GM21825 (cell line): Measurements from ENCODE around the gene RAB10.
"Not testable (repeated sequence)": the region's sequence is repeated elsewhere in the genome, so short reads cannot be mapped to it uniquely, and the experiment has no call there.

Experiments used
- ATAC-seq: cut with Tn5 transposase; IDR thresholded peaks from one replicate; pipeline ENCODE4 v1.9.1; 2021; ENCODE audit warnings: mild to moderate bottlenecking, moderate library complexity; ENCODE audit not compliant: unreplicated experiment

The RAB10 gene

GRCh38 chr2:26054598-26055348 lies 20.9 kb downstream of the RAB10 start:
- ATAC-seq, result no peak

DNA sequence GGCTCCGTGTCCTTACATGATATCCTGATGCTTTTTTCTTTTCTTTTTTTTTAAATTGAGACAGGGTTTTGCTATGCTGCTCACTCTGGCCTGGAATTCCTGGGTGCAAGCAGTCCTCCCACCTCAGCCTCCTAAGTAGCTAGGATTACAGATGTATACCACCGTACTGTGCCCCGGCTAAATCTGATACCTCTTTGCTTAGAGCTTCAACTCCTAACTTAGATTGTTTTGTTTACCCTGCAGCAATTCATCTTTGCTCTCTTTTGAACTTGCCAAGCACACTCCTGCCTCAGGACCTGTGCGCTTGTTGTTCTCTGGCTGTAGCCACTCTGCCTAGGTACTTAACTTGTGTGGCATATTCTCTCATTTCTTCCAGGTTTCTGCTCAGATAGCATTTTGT lies 24.5 kb downstream of the RAB10 start:
- no peak for ATAC-seq

DNA sequence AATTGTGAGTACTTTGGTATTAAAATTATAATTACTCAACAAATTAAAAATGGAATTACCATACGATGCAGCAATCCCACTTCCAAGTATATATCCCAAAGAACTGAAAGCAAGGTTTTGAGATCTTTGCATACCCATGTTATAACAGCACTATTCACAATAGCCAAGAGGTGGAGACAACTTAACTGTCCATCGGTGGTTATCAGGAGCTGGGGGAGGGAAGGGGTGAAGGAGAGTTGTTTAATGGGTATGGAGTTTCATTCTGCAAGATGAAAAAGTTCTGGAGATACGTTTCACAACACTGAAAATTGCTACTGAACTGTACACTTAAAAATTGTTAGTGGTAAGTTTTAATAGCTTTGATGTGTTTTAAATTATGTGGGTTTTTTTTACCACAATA lies 25.7 kb downstream of the RAB10 start:
- no peak for ATAC-seq

DNA sequence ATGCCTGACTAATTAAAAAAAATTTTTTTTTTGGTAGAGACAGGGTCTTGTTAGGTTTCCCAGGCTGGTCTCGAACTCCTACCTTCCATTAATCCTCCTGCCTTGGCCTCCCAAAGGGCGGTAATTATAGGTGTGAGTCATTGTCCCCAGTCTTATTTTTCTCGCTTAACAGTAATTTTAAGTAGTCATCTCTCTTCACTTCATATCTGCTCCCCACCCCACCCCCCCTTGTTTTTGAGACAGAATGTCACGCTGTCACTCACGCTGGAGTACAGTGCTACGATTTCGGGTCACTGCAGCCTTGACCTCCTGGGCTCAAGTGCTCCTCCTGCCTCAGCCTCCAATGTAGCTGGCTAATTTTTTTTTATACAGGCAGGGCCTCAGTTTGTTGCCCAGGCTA lies 27.7 kb downstream of the RAB10 start:
- no peak for ATAC-seq

- ATAC-seq, result no peak
Measured at GRCh38 chr2:26064846-26065245, 31.0 kb downstream of the RAB10 start.

GRCh38 chr2:26067186-26067974 lies 33.5 kb downstream of the RAB10 start:
- ATAC-seq, result no peak

DNA sequence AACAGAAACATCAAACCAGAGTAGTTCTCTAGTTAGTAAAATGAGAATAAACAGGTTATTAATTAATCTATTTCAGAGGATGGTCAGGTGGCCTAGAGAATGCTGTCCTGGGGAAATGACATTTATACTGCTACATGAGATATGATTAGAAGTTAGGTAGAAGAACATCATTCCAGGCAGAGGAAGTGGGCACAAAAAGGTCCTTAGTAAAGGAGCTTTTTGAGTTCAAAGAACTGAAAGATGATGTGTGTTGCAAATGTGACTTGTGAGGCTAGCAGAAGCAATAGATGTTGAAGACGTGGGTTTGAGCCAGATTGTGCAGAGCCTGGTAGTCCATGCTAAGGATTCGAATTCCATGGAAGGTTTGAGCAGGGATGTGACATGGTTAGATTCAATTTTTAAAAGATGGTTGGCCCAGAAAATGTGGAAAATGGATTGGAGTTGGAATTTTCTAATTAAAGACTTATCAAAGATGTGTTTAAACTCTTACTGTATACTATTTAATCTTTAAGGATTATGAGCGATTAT lies 34.2 kb downstream of the RAB10 start:
- ATAC-seq, result no peak

- ATAC-seq, result peak; percentile 86
Measured at GRCh38 chr2:26068602-26069298, 34.9 kb downstream of the RAB10 start.

- ATAC-seq, result no peak
Measured at GRCh38 chr2:26070730-26071129, 36.8 kb downstream of the RAB10 start.

DNA sequence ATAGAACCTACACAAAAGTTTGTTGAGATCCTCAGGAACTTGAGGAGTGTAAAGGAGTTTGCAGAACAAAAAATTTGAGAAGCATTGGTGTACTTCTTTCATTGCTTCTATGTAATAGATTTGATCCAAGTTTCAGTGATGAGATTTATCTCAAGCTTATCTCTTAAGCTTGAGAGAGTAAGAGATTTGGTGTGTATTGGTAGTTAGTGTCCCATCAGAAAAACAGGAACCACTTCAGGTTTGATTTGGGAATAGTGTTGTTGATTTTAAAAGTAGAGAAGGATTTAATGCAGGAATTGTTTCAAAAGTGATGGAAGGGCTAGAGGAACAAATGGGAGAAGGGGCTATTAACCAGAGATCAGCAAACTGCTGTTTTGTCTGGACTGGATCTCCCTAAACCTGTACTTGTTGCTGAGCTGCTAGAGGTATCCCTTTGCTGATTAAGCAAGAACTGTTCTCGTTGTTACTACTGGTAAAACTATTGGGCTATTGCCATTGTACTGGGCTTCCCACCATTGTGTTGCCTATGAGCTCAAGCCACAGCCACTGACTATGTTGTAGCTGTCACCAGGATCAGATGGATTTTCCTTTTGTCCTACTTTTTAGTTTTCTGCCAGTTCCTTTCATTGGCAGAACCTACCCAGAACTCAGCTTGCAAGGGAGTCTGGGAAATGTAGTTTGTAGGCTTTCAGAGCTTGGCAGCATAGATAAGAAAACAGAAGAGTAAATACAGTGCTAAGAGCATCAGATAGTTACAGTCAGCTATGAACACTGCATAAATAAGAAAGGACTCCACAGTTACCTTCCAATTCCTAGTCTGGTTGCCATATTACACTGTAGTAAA lies 39.3 kb downstream of the RAB10 start:
- ATAC-seq, result no peak

DNA sequence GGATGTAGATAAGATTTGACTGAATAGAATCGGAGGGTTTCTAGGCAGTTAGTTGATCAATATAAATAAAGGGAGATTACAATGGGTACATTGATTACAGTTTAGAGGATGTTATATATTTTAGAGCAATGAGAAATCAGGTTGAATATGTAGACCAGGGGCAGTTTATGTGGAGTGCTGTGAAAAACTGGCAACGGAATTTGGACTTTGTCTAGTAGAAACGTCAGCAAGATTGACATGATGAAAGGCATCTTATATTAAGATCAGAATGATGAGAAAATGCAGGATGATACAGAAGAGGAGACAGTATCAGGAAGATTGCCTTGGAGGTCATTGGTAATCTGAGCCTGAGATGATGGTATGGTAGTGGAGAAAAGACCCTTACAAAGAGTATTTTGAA lies 39.9 kb downstream of the RAB10 start:
- ATAC-seq, result no peak

- no peak for ATAC-seq
Measured at GRCh38 chr2:26074676-26075075, 40.8 kb downstream of the RAB10 start.

- ATAC-seq, result no peak
Measured at GRCh38 chr2:26075173-26075572, 41.3 kb downstream of the RAB10 start.

DNA sequence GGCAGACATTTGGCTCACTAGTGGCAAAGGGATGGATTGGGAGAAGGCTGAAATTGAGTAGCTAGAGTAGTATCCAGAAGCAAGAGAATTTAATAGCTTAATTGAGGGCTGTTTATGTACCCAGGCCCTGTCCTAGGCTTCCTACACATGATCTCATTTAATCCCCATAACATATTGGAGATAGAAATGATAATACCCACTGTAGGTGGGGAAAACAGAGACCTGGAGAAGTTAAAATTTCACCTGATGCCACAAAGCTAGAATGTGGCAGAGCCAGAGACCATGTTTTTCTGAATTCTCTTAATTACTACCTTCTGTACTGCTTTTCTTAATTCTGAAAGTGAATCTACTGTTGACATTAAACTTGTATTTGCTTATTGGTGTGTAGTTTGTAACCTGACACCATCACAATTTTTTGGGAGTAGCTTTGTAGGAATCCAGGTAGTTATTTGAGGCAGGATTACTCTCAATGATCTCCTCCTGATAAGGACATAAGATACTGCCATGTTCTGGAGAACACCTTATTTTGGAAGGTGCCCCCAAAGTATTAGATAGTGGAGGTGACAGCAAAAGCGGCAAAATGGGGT lies 42.2 kb downstream of the RAB10 start:
- ATAC-seq, result no peak

DNA sequence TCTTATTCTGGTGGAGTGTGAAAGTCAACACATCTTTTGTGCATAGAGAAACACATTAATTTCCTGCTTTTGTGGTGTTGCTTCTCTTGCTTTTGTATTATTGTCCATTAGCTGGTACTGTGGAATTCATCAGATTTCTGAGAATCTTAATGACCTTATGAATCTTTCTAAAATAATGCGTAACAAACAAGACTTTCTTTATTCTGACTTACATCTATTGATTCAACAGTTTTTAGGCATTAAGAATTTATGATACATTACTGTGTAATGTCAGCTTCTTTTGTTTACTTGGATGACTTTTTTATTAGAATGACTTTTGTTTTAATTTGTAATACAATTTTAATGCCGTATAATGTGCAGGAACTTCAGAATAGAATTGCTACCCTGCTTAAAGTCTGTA lies 43.4 kb downstream of the RAB10 start:
- ATAC-seq, result no peak

- no peak for ATAC-seq
Measured at GRCh38 chr2:26078939-26079338, 45.1 kb downstream of the RAB10 start.

DNA sequence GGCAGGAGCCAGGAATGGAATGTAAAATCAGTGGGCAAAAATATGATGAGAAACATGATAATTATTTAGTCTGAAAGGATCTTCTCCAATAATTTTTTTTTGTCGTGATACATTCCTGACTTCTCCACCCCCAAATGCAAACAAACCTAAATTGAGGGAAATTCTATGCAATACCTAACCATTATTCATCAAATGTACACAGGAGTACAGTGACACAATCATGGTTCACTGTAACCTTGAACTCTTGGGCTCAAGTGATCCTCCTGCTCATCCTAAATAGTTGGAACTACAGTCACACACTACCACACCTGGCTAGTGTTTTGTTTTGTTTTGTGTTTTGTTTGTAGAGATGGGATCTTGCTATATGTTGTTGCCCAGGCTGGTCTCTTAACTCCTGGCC lies 46.5 kb downstream of the RAB10 start:
- ATAC-seq, result no peak

- ATAC-seq, result not testable (repeated sequence)
Measured at GRCh38 chr2:26080925-26081324, 47.0 kb downstream of the RAB10 start.

- ATAC-seq, result no peak
Measured at GRCh38 chr2:26081556-26081955, 47.7 kb downstream of the RAB10 start.

GRCh38 chr2:26086155-26086637 lies 52.3 kb downstream of the RAB10 start:
- ATAC-seq, result no peak
